Myocyte (in vitro differentiated cells): ENCODE measurements around the gene UQCRQ. TPM values are rescaled to one million over a fixed set of nuclear protein-coding genes. Genes with fewer than 3 reads are reported as not detected.

Source experiments
- DNase-seq: peaks from one replicate; pipeline ENCODE4 v3.0.0-alpha.2; 2012; ENCODE audit warnings: low read depth
- total RNA-seq: library from RNA; depleted of rRNA; stranded (reverse); fragments of >200 nt; gene quantifications from 2 replicates; pipeline ENCODE4 v1.2.3, GENCODE V29; 2014

The UQCRQ gene
- total RNA-seq, 1 donor from 2014 or later: 99.8 TPM

GRCh38 chr5:132901730-132902129 is 35.3 kb downstream of the UQCRQ start:
- DNase-seq: peak; percentile 45

DNA sequence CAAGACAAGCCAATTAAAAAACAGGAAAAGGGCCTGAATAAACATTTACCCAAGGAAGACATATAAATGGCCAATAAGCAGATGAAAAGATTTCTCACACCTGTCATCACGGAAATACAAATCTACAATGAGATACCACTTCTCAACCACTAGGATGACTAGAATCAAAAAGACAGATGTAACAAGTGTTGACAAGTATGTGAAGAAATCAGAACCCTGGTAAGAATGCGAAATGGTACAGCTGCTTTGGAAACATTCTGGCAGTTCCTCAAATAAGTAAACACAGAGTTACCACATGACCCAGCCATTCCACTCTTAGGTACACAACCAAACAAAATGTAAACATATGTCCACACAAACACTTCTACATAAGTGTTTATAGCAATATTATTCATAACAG is 39.5 kb downstream of the UQCRQ start:
- DNase-seq: peak; percentile 83

DNA sequence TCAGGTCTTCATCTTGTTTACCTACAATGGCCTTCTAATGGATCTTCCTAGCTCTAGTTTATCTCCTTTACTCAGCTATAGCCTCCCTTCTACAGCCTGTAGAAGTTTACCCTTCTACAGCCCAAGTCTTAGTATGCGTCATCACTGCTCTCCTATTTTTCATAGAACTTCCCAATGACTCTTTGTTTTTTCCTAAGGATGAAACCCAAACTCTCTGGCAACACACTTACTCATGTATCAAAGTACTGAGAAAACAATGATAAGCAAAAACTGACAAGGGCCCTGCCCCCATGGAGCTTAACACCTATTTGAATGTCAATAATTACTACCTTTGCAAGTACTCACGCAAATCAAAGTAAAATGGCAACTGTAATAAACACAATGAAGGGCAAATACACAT is 40.7 kb downstream of the UQCRQ start:
- DNase-seq: no peak

GRCh38 chr5:132909702-132910101 is 43.3 kb downstream of the UQCRQ start:
- no peak for DNase-seq

DNA sequence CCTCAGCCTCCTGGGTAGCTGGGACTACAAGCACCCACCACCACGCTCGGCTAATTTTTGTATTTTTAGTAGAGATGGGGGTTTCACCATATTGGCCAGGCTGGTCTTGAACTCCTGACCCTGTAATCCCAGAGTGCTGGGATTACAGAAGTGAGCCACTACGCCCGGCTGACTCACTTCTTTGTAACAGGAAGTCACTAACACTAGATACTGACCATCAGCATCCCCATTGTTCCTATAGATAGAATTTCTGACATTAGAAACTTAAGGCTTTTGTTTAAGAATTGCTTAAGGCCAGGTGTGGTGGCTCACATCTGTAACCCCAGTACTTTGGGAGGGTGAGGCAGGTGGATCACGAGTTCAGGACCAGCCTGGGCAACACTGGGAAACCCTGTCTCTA is 49.2 kb downstream of the UQCRQ start:
- no peak for DNase-seq

DNA sequence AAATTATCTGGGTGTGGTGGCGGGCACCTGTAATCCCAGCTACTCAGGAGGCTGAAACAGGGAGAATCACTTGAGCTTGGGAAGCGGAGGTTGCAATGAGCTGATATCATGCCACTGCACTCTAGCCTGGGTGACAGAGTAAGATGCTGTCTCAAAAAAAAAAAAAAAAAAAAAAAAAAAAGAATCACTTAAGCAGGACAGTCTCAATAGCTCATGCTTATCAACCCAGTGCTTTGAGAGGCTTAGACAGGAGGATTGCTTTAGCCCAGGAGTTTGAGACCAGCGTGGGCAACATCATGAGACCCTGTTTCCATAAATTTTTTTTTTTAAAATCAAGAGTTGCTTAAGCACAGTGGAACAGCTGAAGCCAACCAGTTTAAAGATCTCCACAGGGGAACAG is 49.6 kb downstream of the UQCRQ start:
- DNase-seq: no peak

Other genes starting within 250 kb of the UQCRQ start
- not detected in 2 replicates for gene IL13, start 208.5 kb upstream of the UQCRQ start, total RNA-seq
- not detected in 2 replicates for gene IL4, start 192.7 kb upstream of the UQCRQ start, total RNA-seq
- 7.1 and 7.4 TPM in 2 replicates for gene KIF3A, start 129.1 kb upstream of the UQCRQ start, total RNA-seq
- gene CCNI2, start 119.2 kb upstream of the UQCRQ start, total RNA-seq: not detected in 2 replicates
- 22.0 and 25.3 TPM in 2 replicates for gene SEPTIN8, start 89.4 kb upstream of the UQCRQ start, total RNA-seq
- gene SOWAHA, start 53.3 kb upstream of the UQCRQ start, total RNA-seq: 0.11 and 0.36 TPM in 2 replicates
- gene SHROOM1, start 36.0 kb upstream of the UQCRQ start, total RNA-seq: 7.7 and 10.0 TPM in 2 replicates
- 0.27 and 0.57 TPM in 2 replicates for gene GDF9, start 173 bp upstream of the UQCRQ start, total RNA-seq
- 0.88 and 1.0 TPM in 2 replicates for gene LEAP2, start 7.0 kb downstream of the UQCRQ start, total RNA-seq
- gene AFF4, start 97.0 kb downstream of the UQCRQ start, total RNA-seq: 87.9 and 98.6 TPM in 2 replicates
- 18.6 and 21.7 TPM in 2 replicates for gene ZCCHC10, start 159.9 kb downstream of the UQCRQ start, total RNA-seq
- gene HSPA4, start 185.4 kb downstream of the UQCRQ start, total RNA-seq: 145 TPM in 2 replicates